Smooth muscle cell of the brain vasculature (primary cell): ENCODE results near the gene CPZ.

Experiments
- DNase-seq: peaks from one replicate; pipeline ENCODE4 v3.0.0-alpha.2; 2012; ENCODE audit warnings: low read depth, low spot score

CPZ gene

DNA sequence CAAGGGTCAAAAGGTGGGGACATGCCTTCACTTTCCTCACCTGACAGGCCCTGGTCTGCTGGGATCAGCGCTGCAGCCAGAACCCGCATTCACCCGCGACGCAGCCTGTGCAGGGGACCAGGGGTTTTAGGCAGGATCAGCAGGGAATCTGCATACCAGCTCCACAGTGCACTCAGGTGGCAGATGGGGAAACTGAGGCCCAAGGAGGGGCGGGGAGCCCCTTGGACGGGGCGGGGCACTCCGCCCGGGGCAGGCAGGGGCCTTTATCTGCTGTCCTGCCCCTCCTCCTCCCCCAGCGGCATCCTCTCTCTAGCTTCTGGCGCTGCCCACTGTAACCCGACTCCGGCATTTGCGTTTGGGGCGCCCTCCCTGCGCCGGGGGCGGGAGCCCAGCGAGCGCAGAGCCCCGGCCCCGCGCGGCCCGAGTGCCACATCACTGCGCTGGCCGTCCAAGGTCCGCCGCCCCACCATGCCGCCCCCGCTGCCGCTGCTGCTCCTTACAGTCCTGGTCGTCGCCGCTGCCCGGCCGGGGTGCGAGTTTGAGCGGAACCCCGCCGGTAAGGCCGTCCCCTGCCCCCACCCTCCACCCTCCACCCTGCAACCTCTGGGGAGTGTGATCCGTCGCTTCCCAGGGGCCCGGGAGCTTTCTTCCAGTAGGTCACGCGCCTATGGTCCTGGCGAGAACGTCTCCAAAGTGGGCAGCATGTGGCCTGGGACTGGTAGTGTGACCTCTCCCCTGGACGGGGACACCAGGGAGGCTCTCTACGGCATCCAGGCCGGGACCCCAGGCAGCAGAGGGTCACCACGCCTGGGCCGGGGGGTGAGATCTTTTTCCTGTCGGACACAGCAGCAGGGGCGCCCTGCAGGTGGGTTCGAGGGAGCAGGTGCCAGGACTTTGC, at the start of gene CPZ:
Gene CPZ, plus strand, starts transcription at position 400 of the 898 bp plus-strand sequence. Its CDS starts 69 bp downstream, at position 469.
- DNase-seq: no peak

DNA sequence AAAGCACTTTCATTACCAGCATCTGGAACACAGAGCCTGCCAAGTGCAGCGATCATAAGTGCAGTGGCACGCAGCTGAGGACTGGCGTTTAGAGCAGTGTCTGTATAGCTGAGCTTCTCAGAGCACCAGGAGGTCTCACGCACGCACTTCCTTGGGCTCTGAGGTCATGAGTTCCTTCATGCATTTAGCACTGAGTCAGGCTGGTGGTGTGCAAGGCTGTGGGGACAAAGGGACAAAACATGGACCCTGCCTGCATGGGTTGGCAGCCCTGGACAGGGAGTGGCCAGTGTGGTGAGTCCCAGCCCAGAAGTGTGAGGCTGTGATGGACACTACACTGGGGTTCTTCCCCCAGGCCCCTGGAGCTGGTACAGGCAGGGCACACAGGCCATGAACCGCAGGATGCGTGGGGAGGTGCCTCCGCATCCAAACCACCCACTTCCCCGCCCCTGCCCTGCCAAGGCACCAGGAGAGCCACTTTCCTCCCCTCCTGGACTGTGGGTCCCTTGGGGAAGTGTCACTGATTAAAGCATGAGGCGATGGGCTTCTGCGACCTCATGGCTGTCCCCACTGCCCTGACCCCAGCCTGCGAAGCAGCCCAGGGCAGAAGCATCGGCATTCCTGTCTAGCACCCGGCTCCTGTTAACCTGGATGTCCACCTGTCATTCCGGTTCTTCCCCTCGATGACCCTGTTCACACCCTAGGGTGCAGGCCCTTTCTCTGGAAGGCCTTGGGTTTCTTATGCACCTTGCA, 49.6 kb upstream of the CPZ start:
- DNase-seq: no peak

DNA sequence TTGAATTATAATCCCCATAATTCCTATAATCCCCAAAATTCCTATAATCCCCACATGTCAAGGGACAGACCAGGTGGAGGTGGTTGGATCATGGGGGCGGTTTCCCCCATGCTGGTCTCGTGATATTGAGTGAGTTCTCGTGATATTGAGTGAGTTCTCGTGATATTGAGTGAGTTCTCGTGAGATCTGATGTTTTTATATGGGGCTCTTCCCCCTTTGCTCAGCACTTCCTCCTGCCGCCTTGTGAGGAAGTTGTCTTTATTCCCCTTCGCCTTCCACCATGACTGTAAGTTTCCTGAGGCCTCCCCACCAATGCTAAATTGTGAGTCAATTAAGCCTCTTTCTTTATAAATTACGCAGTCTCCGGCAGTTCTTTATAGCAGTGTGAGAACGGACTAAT, 48.9 kb upstream of the CPZ start:
- DNase-seq: no peak

DNA sequence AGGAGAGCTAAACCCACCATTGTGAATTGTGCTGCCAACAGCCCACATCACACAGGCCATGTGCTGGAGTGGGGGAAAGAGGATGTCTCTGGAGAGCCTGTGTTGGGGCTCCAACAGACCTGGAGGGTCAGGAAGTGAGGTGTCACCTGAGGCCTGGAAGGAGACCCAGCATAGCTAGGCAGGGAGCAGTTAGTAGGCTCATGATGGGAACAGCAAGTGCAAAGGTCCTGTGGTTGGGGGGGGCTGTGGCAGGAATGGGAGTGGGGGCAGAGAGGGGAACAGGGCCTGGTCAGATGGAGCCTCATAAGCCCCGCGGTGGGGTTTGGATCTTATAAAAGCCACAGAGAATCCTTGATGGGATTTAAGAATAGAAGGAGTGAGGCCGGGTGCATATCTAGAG, 48.3 kb upstream of the CPZ start:
- no peak for DNase-seq

DNA sequence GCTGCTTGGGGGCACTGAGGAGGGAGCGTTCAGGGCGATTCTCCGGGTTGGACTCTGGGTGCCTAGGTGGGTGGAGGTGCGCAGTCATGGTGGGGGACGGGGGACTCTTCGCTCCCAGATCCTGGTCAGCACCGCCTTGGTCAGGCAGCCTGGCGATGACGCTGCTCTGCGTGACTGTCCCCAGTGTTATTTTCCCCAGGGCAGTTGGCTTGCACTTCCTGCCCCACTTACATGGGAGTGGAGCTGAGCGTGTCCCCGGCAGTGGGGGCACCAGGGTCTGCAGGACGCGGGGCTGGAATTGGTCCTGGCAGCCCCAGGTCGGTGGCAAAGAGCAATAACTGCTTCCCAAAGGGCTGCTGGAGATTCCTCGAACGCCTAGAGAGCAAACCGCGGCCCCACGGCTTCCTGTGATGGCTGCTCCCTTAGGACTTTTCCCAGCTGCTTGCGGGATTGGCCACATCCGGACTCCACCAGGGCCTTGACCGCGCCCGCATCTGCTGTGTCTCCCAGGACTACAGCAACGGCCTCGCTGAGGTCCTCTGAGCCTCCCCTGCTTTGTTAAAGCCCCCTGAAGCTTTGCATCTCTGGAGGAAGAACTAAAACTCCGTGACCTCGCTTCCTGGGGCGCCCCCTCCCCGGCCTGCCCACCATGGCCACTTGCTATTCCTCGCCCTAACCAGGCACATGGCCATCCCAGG, 47.7 kb upstream of the CPZ start:
- no peak for DNase-seq

DNA sequence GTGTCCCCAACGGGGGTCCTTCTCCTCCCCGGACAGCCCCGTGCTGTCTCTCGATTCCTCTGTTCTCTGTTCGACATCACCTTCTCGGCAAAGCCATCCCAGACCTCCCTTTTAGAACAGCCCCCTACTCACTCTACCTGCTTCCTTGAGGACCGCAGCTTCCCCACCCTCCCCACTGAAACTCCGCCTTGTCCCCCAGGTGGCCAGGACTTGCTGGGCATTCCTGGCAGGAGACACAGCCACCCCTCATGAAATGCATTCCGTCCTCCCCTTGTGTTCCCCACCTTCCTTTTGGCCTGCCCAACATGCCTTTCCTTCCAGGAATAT, 47.2 kb upstream of the CPZ start:
- DNase-seq: no peak

DNA sequence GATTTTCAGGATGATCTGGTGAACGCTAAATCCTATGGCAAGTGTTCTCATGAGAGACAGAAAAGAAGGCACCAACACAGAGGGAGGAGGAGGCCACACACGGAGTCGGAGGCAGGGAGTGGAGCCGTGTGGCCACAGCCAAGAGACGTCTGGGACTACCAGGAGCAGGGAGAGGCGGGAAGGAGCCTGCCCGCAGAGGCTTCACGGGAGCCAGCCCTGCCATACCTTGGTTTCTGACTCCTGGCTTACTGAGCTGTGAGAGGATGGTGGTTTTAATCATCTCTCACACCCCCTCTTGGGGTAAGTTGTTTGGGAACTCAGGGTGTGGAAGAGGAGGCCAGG, 45.8 kb upstream of the CPZ start:
- no peak for DNase-seq

DNA sequence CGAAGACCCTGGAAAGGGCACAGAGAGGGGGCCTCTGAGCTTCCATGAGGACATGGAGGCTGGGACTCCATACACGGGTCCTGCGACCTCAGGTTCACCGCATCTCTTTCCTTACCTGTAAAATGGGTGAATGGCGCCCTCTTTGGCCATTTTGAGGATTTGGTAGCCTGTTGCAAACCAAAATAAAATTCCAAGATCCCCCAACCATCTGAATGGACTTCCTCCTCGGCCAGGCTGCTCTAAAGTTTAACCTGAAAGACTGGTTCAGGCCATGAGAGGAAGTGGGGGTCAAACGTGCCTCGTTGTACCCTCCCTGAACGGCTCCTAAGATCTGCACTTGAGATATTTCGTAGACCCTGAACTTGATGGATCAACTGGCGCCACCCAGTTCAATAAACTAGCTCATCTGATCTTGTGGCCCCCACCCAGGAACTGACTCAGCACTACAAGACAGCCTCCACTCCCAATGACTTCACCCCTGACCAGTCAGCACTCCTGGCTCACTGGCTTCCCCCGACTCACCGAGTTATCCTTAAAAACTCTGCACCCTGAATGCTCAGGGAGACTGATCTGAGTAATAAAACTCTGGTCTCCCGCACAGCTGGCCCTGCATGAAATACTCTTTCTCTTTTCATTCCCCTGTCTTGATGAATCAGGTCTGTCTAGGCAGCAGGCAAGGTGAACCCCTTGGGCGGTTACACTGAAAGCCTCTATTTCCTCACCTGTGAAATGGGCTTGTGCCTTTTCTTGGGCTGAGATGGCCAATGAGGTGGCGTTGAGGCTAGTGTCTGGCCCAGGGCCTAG, 45.3 kb upstream of the CPZ start:
- no peak for DNase-seq

DNA sequence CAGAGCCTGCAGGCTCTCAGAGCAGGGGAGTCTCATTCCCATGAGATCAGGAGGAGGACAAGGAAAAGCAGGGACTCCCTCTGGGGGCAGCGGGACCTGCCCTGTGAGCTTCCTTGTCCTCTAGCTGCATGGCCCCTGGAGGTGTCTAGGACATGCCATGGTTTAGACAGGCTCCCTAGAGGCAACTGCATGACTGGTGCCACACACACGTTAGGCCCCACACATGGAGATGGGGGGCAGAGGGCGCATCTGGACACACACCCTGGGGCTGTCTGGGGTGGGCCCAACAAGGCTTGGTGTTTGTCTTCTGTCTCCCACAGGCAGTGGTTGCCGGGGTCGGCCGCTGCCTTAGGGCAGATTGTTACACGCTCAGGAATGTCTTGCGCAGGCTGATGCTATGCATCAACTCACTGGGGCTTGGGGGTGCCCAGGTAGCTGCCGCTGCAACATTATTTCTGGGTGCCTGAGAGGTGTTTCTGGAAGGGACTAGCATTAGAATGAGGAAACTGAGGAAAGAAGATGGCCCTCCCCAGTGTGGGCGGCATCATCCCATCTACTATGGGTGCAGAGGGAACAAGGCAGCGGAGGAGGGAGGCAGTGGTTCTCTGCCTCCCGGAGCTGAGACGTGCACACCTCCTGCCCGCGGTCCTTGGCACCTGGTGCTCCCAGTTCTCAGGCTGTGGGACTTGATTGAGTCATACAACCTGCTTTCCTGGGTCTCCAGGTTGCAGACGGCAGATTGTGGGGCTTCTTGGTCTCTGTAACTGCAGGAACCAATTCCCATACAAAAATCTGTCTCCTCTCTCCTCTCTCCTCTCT, 44.4 kb upstream of the CPZ start:
- no peak for DNase-seq

DNA sequence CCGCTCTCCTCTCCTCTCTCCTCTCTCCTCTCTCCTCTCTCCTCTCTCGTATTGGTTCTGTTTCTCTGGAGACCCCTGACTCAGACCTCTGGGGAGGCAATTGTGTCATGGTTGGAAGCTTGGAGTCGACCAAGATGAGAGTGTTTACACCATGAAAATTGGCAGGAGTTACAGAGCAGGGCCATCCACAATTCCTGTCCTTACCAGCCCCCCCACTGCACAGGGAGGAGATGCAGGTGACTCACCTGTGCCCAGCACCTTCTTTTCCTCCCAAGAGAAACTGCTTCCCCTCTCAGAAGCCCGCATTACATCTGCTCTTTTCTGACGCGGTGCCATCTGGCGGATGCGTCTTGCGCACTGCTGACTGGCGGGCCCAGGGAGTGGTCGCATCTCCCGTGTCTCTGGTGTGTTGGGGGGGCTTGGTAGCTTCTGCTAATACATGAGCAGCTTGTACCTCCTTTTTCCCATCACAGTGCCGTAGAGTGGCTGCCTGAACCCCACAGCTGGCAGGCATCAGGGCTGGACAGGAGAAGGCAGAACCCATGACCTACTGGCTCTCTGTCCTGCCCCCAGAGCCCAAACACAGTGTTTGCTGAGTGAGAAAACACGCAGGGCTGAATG, 43.7 kb upstream of the CPZ start:
- DNase-seq: no peak

DNA sequence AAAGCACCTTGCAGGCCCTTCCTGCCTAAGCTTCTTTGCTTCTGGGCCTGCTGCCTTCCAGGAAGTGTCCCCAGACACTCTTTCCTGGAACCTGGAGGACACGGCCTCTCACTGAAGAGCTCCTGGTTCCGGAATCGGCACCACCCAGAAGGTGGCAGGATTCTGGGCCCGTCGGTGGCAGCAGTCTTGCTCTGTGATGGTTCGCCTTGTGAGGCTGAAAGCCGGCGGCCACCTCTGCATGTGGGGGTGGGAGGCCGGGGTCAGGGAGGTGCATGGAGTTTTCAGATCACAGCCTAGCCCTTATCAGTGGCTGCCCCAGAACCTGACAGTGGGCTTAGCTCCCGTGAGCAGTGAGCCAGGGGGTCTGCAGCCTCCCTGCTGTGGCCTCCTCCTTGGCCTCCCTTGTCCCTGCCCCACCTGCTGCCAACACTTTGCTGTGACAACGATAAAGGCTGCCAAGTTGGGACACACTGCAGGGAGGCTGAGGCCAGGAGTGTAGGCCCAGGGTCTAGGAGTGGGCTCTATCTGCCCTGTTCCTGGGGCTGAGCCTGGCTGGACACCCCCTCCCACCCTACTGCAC, 43.1 kb upstream of the CPZ start:
- DNase-seq: no peak

DNA sequence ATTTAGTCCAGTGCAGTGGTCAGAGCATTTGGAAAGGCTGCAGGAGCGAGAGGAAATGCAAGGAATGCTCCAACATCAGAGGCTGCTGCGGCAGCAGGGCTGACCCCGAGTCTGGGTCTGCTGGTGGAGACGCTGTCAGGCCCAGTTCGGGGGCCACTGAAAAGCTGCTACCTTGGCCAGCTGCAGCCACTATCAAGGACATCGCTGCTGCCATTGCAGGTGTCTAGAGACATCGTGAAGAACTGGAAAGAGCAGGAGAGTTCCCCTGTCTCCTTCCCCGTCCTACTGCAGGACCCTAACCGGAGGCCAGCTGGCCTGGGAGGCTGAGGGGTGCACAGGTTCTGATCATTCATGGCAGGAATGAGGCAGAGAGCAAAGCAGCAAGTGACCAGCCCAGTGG, 41.9 kb upstream of the CPZ start:
- DNase-seq: no peak

DNA sequence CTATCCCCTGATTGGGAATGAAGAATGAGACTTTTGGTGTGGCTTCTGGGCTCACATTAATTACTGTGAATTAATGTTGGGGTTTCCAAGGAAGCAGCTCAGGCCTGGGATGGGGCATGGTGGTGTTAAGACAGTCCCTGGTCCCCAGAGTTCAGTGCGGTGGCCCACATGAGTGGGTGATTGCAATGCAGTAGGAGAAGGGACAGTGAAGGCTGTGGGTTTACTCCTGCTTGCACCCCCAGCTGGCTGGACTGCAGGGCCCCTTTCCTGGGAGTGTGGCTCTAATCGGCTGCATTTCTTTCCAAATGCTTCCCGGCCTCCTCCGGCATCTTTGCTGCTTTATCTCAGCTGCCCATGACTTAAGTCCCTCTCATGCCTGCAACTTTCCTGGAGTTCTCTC, 40.5 kb upstream of the CPZ start:
- DNase-seq: no peak

DNA sequence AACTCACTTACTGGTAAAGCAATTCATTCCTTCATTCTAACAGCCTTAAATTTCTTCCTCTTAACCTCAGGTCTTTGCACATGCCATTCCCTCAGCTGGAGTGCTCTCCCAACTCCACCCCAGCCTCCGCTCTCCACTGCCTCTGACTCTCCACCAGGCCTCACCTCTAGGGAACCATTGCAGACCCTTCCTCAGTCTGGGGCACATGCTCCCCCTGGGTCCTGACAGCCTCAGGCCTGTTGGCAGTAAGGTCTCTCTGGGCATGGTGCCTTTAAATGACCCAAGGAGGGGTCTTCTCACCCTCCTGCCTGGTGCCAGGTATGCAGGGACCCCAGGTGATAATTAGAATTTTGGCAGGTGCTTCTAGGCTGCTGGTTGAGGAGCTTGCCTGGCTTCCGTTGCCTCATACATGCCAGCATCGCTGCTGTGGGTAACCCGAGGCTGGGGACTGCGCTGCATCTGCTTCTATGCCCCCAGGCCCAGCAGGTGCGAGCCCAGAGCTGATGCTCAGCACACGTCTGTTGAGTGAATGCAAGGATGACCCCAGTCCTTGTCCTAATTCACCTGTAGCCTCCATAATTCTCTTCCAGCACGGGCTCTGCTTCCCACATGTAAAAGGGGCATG, 39.9 kb upstream of the CPZ start:
- DNase-seq: no peak

DNA sequence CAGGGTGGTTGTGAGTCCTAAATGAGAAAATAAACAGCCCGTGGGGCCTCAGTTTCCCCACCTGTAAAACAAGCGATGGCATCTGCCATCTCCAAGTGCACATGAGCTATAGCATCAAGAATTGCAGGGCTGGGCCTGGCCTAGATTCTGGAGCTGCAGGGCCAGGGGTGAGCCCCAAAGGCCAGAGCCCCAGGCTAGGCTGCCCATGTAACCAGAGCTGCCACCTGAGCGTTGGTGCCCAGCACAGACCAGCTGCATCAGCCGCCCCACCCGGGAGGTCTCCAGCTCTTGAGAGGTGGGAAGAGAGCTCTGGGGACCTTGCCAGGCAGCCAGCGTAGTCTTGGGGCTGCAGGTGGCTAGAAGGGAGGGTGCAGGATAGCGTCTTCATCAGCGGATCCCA, 39.3 kb upstream of the CPZ start:
- DNase-seq: no peak

DNA sequence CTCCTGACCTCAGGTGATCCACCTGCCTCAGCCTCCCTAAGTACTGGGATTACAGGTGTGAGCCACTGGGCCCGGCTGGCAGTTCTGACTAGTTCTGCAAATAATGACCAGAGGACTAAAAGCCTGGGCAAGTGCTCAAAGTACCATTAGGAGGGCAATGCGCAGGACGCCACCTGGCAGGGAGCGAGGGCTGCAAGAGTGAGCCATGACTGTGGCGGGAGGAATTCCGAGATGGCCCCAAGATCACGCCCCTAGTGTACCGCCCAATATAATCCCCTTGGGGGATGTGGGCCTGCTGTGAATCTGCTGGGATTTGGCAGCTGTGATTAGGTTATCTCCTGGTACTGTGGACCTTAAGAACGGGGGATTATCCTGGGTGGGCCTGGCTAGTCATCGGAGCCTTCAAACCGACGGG, 38.6 kb upstream of the CPZ start:
- no peak for DNase-seq

DNA sequence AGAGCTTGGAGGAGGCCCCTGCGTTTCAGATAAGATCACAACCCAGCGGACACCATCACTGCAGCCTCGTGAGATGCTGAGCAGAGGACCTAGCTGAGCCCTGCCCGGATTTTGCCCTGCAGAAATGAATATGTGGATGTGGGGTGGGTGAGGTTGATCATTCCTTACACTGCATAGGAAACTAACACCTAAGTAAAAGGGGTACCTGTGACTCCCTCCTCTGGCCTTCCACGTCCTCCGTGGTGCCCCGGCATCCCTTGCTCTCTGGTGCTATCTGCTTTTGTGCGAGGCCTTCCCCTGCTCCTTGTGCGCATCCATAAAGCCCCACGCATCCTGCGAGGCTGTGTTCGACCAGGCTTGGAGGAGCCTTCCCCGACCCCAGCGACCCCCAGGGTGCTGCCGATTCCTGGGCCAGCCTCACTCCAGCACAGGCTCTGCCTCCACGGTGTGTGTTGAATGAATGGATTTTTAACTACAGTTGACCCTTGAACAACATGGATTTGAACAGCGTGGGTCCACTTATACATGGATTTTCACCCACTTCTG, 37.9 kb upstream of the CPZ start:
- no peak for DNase-seq

DNA sequence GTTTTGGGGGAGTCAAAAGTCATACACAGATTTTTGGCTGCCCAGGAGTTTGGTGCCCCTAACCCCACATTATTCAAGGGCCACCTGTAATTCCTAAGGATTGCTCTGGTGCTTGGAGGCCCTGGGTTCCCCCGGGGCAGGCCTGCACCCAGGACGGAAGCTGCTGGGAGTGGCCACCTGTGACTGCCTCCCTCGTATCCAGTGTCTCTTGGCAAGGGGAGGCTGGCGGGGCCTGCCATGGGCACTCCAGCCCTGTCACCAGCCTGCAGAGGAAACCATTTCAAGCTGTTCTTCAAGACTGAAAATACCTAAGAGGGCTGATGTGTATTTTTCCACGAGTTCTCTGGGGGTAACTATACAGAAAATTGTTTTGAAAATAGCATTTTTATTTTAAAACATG, 36.8 kb upstream of the CPZ start:
- no peak for DNase-seq
